Hippocampal formation (tissue), 2 donors: Measurements from ENCODE around the gene MANSC4.

Experiments used
- DNase-seq, 2 donors: peaks; one replicate each; lab custom pipeline; 2025; lab: John Stamatoyannopoulos, UW

Gene MANSC4

GRCh38 chr12:27800819-27801218 is 20.8 kb upstream of the MANSC4 start:
- no peak for DNase-seq

- DNase-seq = no peak
Measured at GRCh38 chr12:27797301-27798025, 17.4 kb upstream of the MANSC4 start.

GRCh38 chr12:27796128-27796527 is 16.1 kb upstream of the MANSC4 start:
- no peak for DNase-seq

GRCh38 chr12:27794818-27795584 is 15.0 kb upstream of the MANSC4 start:
- DNase-seq = no peak

- DNase-seq = no peak
Measured at GRCh38 chr12:27790179-27790578, 10.1 kb upstream of the MANSC4 start.

GRCh38 chr12:27787559-27787958 is 7.5 kb upstream of the MANSC4 start:
- no peak for DNase-seq

- DNase-seq = no peak
Measured at GRCh38 chr12:27785882-27786570, 6.0 kb upstream of the MANSC4 start.

GRCh38 chr12:27782481-27782880 is 2.4 kb upstream of the MANSC4 start:
- no peak for DNase-seq

- no peak for DNase-seq
Measured at GRCh38 chr12:27781680-27782079, 1.6 kb upstream of the MANSC4 start.

- DNase-seq = no peak
Measured at GRCh38 chr12:27780612-27781408, 774 bp upstream of the MANSC4 start.

- peak; percentile 48 to 64 for DNase-seq
Measured at GRCh38 chr12:27779416-27779919, 568 bp downstream of the MANSC4 start.

GRCh38 chr12:27778206-27778605 is 1.8 kb downstream of the MANSC4 start:
- no peak for DNase-seq

GRCh38 chr12:27777141-27777540 is 2.9 kb downstream of the MANSC4 start:
- DNase-seq = peak in 1 of 2 donors; percentile 53

- DNase-seq = no peak
Measured at GRCh38 chr12:27772328-27773049, 7.5 kb downstream of the MANSC4 start.

GRCh38 chr12:27771481-27772327 is 8.3 kb downstream of the MANSC4 start:
- no peak for DNase-seq

- DNase-seq = no peak
Measured at GRCh38 chr12:27769142-27769673, 10.8 kb downstream of the MANSC4 start.

GRCh38 chr12:27766587-27766986 is 13.4 kb downstream of the MANSC4 start:
- no peak for DNase-seq

- no peak for DNase-seq
Measured at GRCh38 chr12:27762757-27763156, 17.3 kb downstream of the MANSC4 start.

GRCh38 chr12:27756670-27757195 is 23.3 kb downstream of the MANSC4 start:
- no peak for DNase-seq

- no peak for DNase-seq
Measured at GRCh38 chr12:27754795-27755194, 25.2 kb downstream of the MANSC4 start.
